ENCODE results near the gene CNGB1. TPM values are rescaled to one million over a fixed set of nuclear protein-coding genes. Genes with fewer than 3 reads are reported as not detected.

CNGB1 gene
- total and polyA plus RNA-seq, 2 of the 13 experiments (the other 11 are each of a cell fraction or from before 2014, with no cell fraction given), result 0.02 to 0.15 TPM

DNA sequence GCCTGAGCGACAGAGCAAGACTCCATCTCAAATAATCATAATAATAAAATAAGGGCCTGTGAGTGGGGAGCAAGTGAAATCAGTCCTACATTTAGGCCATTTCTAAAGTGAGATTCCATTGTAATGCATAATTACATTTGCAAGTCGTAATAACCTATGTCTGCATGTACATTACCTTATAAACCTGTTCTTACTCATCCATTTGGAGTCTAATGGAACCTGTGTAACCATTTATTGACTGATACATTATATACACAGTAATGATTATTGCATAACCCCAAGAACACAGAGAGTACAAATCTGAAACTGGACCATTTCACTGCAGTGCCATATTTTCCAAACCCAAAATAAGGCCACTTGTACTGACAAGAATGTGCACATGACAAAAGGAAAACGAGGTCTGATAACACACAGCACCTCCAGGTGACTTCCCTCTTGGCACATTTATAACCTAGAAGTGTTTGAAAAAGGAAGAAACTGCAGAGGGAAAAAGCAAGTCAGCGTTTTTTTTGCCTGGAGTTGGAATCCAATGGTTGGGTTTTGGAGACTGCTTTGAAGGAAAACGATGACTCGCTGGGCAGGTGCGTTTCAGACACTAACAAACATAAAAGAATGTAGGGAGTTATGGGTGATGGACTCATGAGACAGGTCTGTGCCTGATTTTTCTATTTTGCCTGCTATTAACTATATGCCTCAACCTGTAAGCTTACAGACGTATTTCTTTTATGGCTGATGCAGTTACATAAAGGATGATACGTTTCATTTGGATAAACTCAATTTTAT lies 105.0 kb downstream of the CNGB1 start:
- no peak overlapping the region for H2AFZ ChIP-seq (ENCODE audit: low read length)
- H3K27me3 ChIP-seq (ENCODE audit: control insufficient read depth in 1 of 2, insufficient read depth in 2 of 2, low read length in 2 of 2), result no peaks in the 10 kb centered on the region
- DNase-seq (ENCODE audit: low spot score) (no peak), FAIRE-seq (no peak), ATAC-seq (no peak)
- TF ChIP-seq CEBPB (IDR thresholded peaks at IDR 0.05; ENCODE audit: borderline replicate concordance, low read depth, low read length) (0 out of 2 replicates have a peak, but pooled peaks have one; percentile 32), ZNF644 (CRISPR knock-in tag; IDR thresholded peaks at IDR 0.05; ENCODE audit: low read depth) (0 out of 2 replicates have a peak, but pooled peaks have one; percentile 15), CEBPG (CRISPR knock-in tag; IDR thresholded peaks at IDR 0.05) (peak; percentile 45; the same call in 1 of the 2 replicates), SMAD1 (CRISPR knock-in tag; IDR thresholded peaks at IDR 0.05; ENCODE audit: borderline replicate concordance, low read depth) (no peak), TEAD3 (CRISPR knock-in tag; optimal IDR thresholded peaks at IDR 0.05; ENCODE audit: borderline replicate concordance) (peak; percentile 24), ZNF430 (CRISPR knock-in tag; IDR thresholded peaks at IDR 0.05) (no peak), PHB2 (IDR thresholded peaks at IDR 0.05; ENCODE audit: partially characterized antibody) (no peak), ZNF709 (CRISPR knock-in tag; IDR thresholded peaks at IDR 0.05) (no peak), MAFK (conservative IDR thresholded peaks at IDR 0.05 in 1 of 2, IDR thresholded peaks at IDR 0.05 in 1 of 2; ENCODE audit: low read length in 2 of 2) (peak; percentile 98 to 99), MAFF (IDR thresholded peaks at IDR 0.05; ENCODE audit: low read depth, low read length) (peak; percentile 99), ELF1 (CRISPR knock-in tag; IDR thresholded peaks at IDR 0.05) (no peak)
- TF ChIP-seq, protein P1, sequence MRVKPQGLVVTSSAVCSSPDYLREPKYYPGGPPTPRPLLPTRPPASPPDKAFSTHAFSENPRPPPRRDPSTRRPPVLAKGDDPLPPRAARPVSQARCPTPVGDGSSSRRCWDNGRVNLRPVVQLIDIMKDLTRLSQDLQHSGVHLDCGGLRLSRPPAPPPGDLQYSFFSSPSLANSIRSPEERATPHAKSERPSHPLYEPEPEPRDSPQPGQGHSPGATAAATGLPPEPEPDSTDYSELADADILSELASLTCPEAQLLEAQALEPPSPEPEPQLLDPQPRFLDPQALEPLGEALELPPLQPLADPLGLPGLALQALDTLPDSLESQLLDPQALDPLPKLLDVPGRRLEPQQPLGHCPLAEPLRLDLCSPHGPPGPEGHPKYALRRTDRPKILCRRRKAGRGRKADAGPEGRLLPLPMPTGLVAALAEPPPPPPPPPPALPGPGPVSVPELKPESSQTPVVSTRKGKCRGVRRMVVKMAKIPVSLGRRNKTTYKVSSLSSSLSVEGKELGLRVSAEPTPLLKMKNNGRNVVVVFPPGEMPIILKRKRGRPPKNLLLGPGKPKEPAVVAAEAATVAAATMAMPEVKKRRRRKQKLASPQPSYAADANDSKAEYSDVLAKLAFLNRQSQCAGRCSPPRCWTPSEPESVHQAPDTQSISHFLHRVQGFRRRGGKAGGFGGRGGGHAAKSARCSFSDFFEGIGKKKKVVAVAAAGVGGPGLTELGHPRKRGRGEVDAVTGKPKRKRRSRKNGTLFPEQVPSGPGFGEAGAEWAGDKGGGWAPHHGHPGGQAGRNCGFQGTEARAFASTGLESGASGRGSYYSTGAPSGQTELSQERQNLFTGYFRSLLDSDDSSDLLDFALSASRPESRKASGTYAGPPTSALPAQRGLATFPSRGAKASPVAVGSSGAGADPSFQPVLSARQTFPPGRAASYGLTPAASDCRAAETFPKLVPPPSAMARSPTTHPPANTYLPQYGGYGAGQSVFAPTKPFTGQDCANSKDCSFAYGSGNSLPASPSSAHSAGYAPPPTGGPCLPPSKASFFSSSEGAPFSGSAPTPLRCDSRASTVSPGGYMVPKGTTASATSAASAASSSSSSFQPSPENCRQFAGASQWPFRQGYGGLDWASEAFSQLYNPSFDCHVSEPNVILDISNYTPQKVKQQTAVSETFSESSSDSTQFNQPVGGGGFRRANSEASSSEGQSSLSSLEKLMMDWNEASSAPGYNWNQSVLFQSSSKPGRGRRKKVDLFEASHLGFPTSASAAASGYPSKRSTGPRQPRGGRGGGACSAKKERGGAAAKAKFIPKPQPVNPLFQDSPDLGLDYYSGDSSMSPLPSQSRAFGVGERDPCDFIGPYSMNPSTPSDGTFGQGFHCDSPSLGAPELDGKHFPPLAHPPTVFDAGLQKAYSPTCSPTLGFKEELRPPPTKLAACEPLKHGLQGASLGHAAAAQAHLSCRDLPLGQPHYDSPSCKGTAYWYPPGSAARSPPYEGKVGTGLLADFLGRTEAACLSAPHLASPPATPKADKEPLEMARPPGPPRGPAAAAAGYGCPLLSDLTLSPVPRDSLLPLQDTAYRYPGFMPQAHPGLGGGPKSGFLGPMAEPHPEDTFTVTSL (CRISPR knock-in tag; IDR thresholded peaks at IDR 0.05; ENCODE audit: borderline replicate concordance), result no peak
- peaks cover 12% of the 10 kb centered on the region for H3K79me2 ChIP-seq (ENCODE audit: insufficient read depth, low read length)
- H3K4me1 ChIP-seq (ENCODE audit: insufficient read depth, low read length), result peaks cover 78% of the 10 kb centered on the region
- BruUV-seq (replicated peaks), result no TSS peak
- WGBS (ENCODE audit: low lambda C conversion rate), result 48% methylated on average over 9 of the region's 9 CpGs
- H3K4me2 ChIP-seq (ENCODE audit: low read depth, low read length), result no peak overlapping the region
- H3K9me3 ChIP-seq (ENCODE audit: low read length), result no peaks in the 10 kb centered on the region
- ChIA-PET CTCF (ENCODE audit: low intra/inter-chr PET ratio, low total read pairs) (no interaction called here), POLR2A (interaction anchor here (1.5 to 1.9 kb wide), 2 partner anchors 26 to 56 kb away, joined by 4 to 5 read pairs; no protein-coding TSS in a partner anchor)
- intact Hi-C loops (cut with micrococcal nuclease; ENCODE audit: unreplicated experiment) (no loop called here), in situ Hi-C loops (cut with HindIII; ENCODE audit: extremely low pct_ligation_motif_present, low pct_unique_long_range_greater_than_20kb) (no loop called here)
- H4K20me1 ChIP-seq (ENCODE audit: insufficient read depth, low read length), result no peaks in the 10 kb centered on the region
- H3K9ac ChIP-seq (ENCODE audit: insufficient read depth, low read depth, low read length), result no peak overlapping the region
- H3K4me3 ChIP-seq (replicated peaks in 1 of 3; ENCODE audit: insufficient read depth in 1 of 3, low read depth in 2 of 3, low read length in 3 of 3), result no peak overlapping the region
- H3K36me3 ChIP-seq (replicated peaks in 1 of 2; ENCODE audit: control insufficient read depth in 1 of 2, insufficient read depth in 2 of 2, low read length in 2 of 2), result no peaks in the 10 kb centered on the region
- H3K27ac ChIP-seq (ENCODE audit: extremely low read length, insufficient read depth, low read length), result no peak overlapping the region

All from HepG2 (cell line).